Measurements from ENCODE around the gene DNAI1.
"Not testable (repeated sequence)": the region's sequence is repeated elsewhere in the genome, so short reads cannot be mapped to it uniquely, and the experiment has no call there.

DNAI1 gene

DNA sequence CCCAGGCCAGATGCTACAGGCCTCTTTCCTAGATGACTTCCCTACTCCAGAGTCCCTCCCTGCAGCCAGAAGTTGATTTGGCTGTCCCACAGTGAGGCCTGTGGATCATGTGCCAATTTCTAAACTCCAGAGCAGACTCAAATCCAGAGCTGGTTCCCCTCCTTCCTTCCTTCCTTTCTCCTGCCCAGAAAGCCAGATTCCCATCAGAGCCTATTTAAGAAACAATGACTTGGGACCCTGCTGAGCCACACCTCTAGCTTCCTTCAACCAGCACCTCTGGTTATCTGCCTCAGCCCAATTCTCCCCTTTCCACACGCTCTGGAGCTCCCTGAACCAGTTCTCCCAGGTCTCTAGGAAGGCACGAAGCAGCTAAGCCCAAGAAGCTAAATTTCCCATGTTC lies 7.5 kb upstream of the DNAI1 start:
- no peak for DNase-seq

- no peak for DNase-seq
Measured at GRCh38 chr9:34451545-34451944, 7.1 kb upstream of the DNAI1 start.

GRCh38 chr9:34452568-34452967 lies 6.0 kb upstream of the DNAI1 start:
- DNase-seq: no peak

- DNase-seq: no peak
Measured at GRCh38 chr9:34454571-34455065, 4.0 kb upstream of the DNAI1 start.

DNA sequence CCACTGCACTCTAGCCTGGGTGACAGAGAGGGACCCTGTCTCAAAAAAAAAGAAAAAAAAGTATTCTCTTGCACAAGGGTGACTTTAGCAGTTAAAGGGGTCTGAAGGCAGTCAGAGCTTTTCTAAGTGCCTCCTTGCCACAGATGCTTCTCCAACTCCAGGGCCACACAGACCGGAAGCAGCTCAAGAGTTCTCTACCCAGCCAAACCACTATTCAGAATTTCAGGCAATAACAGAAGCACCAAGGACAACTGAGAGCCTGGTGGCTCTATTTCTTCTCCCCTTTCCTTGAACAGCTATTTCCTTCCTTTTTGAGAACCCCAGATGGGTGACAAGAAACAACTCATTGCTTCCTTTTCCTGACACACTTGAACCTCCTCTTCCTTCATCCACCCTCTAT lies 2.5 kb upstream of the DNAI1 start:
- peak in 1 of 2 donors; percentile 24 for DNase-seq

DNA sequence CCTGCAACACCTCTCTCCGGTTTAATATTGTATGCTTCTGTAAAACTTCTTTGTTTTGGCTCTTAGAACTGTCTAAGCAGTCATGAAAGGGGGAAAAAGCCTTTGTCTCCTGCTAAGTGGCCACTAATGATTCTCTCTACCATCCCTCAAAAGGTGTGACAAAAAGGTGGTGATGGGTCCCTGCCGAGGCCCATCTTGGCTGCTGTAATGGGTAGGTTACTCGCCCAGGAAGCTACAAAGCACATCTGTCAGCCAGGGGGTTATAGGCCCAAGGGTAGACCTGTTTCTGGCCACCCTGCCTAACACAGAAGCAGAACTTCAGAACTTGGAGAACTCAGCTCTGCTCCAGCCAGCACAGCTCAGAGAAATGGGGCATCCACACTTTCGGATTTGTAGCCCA lies 1.9 kb upstream of the DNAI1 start:
- no peak for DNase-seq

DNA sequence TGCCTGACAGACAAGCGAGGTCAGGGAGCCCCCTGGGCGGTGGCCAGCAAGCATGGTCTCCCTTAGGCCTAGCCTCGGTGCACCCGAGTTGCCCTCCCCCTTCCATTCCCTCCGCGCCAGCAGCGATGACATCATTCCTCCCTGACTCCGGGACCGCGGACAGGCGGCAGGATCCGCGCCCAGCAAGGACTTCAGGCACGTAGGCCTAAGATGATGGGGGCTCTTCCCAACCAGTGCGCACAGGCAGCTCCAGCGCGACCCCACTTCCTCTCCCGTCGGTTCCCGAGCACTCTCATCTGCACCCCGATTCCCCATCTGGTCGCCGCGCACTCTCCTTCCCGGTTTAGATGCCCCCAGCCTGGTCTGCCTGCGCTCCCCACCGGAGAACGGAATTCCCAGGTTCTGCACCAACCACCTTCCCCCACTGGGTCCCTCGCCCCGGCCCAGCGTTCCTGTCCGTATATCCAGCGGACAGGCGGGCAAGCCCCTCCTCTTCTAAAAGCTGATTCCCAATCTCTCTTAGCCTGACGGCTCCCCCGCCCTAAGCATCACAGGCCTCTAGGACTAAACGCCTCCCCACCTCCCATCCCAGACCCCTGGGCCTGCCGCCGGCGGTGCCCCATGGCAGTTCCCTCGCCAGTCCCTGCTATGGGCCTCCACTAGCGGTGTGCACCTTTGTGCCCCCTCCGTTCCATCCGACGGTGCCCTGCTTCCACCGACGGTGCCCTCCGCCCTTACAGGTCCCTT lies 1.2 kb upstream of the DNAI1 start:
- DNase-seq: no peak

DNA sequence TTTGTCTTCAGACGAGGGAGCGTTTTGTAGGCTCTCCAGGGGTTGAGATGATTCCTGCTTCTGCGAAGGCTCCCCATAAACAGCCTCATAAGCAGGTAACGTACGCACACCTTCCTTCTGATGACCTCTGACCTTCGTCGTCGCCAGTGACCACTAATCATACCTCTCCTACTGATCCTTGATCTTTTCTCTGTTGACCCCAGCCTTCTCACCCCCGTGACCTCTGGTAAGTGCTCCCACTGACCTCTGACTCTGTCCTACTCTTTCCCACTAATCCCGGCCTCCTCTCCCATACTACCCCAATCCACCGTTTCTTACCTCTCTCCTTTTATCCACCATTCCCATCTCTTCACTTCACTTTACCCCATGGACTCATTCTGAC lies 345 bp downstream of the DNAI1 start:
- no peak for DNase-seq

DNA sequence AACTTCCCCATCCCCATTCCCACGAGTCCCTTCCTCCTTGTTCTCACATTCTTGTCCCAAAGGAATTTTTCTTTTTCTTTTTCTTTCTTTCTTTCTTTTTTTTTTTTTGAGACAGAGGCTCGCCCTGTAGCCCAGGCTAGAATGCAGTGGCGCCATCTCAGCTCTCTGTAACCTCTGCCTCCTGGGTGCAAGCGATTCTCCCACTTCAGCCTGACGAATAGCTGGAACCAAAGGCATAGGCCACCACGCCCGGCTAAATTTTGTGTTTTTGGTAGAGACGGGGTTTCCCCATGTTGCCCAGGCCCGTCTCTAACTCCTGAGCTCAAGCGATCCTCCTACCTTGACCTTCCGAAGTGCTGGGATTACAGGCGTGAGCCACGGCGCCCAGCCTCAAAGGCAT lies 751 bp downstream of the DNAI1 start:
- no peak for DNase-seq

DNA sequence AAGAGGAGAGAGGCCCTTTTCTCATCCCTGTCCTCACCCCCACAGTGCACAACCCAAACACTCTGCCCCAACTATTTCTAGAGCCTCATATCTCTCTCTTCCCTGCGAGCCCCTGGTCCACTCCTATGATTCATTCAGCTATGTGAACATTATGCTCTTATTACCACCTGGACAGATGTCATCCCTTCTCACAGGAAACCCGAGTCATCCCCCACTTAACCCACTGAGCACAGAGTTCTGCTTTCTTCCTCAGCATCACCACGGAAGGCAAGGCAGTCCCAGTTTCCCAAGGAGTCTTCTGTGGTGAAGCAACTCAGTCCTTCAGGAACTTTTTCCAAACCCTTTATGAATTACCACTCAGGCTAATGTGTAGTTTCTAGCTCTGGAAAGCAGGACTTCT lies 1.3 kb downstream of the DNAI1 start:
- DNase-seq: no peak

DNA sequence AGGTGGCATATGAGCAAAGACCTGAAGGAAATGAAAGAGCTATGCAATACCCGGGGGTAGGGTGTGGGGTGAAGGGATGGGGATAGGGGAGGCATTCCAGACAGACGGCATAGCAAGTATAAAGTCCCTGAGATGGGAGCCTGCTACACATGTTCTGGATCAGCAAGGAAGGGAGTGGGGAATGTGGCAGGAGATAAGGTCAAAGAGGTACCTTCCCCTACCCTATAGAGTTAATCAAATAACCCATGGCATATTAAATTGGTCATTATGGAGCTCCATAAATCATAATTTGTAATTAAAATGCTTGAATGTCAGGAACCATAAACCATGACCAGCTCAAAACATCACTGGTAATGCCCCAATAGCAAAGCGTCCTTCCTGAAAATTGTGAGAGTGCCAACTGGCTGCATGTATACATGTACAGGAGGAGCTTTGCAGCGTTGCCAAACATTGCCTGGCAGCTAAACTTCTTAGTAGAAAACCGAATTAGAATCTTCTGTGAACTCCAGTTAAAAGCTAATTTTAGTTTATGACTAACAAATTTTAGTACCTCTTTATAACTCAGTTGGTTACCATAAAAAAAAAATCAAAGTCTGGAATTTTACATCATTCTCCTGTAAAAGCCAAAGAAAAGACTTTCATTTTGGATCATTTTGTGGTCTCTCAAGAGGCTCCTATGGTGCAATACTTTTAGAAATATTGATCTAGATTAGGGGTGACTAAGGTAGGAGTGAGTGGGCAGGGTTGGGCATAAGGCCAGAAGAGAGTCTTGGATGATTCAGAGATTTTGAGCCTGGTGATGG lies 4.7 kb downstream of the DNAI1 start:
- DNase-seq: peak in 1 of 2 donors; percentile 16

DNA sequence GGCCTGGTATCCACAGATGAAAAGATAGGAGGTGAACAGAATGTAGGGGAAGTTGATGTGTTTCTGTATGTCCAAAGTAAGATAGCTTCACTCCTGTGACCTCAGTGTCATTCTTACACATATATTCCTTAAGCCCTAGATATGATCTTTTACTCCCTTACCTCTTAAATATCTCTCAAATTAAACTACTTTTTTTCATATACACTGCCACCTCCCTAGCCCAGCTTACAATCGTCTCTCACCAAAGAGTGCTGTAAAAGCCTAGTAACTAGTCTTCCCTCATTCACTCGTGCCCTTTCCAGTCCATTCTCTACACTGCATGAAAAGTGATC lies 5.3 kb downstream of the DNAI1 start:
- no peak for DNase-seq

GRCh38 chr9:34464571-34464970 lies 6.0 kb downstream of the DNAI1 start:
- DNase-seq: no peak

GRCh38 chr9:34465468-34465867 lies 6.9 kb downstream of the DNAI1 start:
- no peak for DNase-seq

DNA sequence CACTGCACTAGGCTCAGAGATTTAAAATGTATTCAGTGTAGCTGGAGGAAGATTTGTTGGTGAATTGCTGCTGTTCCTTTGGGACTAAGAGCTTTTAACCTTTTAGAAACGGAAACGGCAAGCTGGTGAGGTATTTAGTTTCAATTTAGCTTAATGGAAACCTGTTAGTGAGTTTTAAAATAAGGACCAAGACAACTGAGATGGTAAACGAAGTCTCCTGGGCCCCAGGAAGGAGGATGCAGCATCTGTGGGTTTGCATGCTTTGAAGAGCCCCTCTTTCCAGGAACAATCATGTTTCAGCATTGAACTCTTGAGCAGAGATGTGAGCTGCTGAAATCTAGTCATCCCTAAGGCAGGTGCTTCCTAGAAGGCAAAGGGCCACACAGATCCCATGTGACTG lies 16.5 kb downstream of the DNAI1 start:
- DNase-seq: no peak

DNA sequence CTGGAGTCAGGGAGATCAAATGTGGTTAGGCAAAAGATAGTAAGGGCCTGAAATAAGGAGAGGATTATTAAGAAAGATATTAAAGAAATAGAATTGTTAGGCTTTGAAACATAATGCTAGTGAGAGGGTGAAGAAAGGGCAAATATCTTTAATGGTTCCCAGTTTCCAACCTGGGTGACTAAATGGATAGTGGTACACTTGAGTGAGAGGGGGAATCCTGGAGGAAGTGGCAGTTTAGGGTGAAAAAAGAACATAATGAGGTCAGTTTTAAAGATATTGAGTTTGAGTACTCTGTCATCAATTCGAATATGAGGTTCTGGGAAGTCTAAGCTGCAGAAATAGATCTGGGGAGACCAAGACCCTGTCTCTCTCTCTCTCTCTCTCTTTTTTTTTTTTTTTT lies 18.9 kb downstream of the DNAI1 start:
- no peak for DNase-seq

GRCh38 chr9:34479431-34479866 lies 20.8 kb downstream of the DNAI1 start:
- no peak for DNase-seq

GRCh38 chr9:34481620-34482019 lies 23.0 kb downstream of the DNAI1 start:
- DNase-seq: not testable (repeated sequence)

- DNase-seq: not testable (repeated sequence)
Measured at GRCh38 chr9:34482746-34483145, 24.1 kb downstream of the DNAI1 start.

- DNase-seq: no peak
Measured at GRCh38 chr9:34484678-34485077, 26.1 kb downstream of the DNAI1 start.

DNA sequence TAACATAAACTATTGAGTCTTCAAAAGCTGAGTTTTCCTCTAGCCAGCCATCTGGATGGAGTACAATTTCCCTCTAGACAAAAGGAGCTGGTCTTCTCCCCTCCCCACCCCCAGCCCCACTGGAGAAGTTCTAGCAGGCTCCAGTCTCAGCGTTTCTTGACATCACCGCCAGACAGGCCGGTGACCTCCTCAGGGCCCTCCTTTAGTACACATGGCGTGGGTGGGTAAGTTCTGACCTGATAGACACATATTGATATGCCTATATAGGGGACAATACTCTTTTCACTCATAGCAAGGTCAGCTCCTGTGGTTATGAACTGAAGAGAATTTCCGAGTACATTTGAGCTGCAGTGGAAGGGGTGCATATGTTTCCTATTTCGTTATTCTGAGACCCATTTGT lies 27.2 kb downstream of the DNAI1 start:
- DNase-seq: no peak

- DNase-seq: no peak
Measured at GRCh38 chr9:34486572-34486971, 28.0 kb downstream of the DNAI1 start.

DNA sequence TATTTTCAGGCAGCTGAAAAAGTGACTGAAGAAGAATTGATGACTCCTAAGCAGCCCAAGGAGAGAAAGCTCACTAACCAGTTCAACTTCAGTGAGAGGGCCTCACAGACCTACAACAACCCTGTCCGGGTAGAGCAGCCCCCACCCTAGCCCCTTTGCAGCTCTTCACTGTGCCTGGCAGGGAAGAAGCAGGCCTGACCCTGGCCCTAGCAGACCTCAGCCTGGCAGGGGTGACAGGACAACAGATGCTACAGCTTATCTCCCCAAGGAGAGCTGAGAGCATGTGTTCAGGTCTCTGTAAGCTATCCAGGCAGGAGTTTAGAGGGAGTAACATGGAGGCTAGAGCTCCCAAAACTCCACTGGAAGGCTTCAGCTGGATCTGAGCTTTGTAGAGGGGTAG lies 31.8 kb downstream of the DNAI1 start:
- DNase-seq: no peak

DNA sequence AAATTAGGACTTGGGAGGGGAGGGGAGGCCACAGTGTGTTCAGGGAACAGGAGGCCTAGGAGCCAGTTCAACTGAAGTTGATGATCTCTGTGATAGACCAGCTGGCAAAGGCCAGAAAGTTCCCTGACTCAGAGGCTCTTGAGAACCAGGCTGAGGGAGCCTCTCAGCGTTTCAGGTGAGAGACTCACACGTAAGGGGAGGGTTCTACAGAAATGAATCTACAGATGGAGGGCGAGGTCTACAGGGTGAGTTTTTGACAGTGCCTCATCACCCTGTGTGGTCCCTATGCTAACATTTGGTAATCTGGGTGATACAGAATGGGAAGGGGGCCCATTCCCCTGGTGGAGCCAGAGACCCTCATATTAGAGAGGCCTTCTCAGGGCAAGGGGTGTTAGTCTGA lies 32.2 kb downstream of the DNAI1 start:
- no peak for DNase-seq

DNA sequence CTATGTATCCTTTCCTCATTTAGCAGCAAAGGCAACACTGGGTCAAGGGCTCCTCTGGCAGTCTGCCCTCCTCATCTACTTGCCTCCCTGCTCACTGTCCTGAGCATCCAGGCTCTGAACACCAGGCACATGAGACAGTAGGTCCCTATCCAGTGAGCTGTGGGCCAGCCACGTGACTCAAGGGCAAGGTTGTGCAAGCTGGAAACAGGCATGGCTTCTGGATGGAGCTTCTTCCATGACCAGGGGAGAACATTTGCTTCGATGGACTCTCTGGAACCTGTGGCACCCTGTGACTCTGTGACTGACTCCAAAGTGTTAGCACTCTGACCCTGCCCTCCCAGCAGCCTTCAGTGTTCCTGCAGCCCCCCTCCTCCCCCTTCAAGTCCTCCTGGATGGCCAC lies 33.0 kb downstream of the DNAI1 start:
- DNase-seq: no peak
